DMS53 (cell line): ENCODE measurements around the gene SRRM5.
"Not testable (repeated sequence)": the region's sequence is repeated elsewhere in the genome, so short reads cannot be mapped to it uniquely, and the experiment has no call there.

Experiments
- DNase-seq: peaks from one replicate; lab custom pipeline; 2025; lab: John Stamatoyannopoulos, UW

The SRRM5 gene

GRCh38 chr19:43616306-43616705 is 4.4 kb downstream of the SRRM5 start:
- no peak for DNase-seq

DNA sequence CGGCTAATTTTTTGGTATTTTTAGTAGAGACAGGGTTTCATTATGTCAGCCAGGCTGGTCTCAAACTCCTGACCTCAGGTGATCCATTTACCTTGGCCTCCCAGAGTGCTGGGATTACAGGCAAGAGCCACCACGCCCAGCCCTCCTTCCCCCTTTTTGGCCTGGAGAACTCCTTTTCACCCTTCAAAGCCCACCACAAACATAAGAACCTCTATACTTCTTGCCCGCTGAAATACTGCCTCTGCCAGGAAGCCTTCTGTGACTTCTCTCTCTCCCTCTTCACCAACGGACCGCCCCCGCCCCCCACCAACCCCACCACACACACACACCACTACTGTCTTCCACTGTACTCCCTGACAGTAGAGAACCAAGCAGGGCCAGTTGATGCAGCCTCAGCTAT is 5.1 kb downstream of the SRRM5 start:
- no peak for DNase-seq

DNA sequence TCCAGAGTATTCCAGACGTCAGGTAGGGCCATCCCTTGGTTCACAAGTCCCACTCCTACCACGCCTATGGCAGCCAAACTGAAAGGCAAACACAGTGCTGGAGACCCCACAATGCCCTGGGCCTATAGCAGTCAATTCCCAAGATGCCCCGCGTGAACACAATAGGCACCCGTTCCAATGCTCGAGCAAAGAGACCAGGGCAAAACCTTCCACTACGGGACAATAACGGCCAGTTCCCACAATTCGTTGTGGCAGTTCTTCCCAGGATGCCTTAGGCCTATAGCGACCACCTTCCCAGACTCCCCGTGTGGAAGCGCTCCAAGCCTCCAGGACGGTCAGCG is 7.0 kb downstream of the SRRM5 start:
- no peak for DNase-seq

DNA sequence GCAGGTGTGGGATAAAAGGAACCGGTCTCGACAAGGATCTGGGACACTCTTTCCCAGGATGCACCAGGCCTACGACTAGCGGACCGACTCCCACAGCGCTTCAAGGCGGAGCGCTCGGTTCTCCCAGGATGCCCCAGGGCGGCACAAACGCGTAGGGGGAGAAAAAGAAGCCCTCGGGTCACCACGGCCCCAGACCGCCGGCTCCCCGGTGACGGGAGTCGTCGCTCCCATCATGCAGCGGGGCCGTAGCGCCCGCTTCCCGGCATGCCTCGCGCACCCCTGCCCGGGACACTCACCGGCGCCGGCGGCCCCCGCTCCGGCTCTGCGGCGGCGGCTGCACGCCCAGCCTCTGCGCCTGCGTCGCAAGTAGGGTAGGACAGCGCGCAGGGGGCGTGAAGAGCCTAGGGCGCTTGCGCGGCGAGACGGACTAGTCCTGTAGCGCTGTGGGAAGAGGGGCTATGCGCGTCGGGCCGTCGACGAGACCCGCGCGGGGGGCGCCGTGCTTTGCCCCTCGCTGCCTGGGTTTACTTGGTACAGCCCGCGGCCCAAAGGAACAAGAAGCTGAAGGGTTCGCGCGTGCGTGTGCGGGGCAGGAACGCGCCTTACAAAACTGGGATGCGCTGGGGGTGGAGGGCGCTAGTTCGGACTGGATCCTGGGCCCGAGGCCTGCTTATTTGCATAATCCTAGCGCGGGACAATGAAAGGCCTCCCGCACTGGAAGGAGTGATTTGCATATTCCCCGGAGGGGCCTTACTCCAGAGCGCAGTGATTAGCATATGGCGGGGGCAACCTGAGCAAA is 7.6 kb downstream of the SRRM5 start, which contains the start of gene ZNF428:
TSS of gene ZNF428 (minus strand) at position 368 of the 799 bp plus-strand sequence. CDS start 5,325 bp downstream, outside the sequence.
- peak; percentile 97 for DNase-seq

DNA sequence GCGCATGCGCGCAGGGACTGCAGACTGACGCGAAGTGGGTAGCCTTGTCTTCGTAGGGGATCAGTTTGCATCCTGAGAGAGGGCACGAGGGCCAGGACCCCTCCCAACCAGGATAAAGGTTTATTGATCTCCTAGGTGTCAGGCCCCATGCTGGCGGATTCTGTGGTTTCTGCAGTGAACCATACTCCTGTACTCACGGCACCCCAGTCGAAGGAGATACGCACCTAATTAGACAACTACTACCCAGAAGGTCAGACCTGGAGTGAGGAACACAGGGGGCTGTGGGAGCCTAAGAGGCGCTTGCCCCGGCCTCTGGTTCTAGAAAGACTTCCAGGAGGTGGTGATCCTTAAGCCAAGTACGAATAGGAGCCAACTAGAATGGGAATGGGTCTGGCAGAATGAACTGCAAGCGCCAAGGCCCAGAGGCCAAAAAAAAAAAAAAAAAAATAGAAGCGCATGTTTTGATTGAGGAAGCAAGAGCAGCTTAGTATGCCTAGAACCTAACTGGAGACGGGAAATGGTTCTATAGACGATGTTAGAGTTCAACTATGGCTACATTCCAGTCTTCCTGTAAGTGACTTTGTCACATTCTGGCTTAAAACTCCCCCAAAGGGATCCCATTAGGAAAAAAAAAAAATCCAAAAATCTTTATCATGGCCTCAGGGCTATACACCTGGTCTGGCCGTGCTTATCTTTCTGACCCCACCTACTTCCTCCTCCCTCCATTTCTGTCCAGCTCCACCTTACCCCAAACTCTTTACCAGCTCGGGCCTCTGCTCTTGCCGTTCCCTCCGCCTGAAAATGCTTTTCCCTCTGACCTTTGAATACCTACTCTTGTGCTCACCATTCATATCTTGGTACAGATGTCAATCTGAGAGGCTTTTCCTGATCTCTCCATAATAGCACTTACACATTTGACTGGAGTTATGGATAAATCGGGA is 8.4 kb downstream of the SRRM5 start:
- no peak for DNase-seq

GRCh38 chr19:43622070-43622469 is 10.2 kb downstream of the SRRM5 start:
- no peak for DNase-seq

GRCh38 chr19:43622956-43623355 is 11.1 kb downstream of the SRRM5 start:
- no peak for DNase-seq

DNA sequence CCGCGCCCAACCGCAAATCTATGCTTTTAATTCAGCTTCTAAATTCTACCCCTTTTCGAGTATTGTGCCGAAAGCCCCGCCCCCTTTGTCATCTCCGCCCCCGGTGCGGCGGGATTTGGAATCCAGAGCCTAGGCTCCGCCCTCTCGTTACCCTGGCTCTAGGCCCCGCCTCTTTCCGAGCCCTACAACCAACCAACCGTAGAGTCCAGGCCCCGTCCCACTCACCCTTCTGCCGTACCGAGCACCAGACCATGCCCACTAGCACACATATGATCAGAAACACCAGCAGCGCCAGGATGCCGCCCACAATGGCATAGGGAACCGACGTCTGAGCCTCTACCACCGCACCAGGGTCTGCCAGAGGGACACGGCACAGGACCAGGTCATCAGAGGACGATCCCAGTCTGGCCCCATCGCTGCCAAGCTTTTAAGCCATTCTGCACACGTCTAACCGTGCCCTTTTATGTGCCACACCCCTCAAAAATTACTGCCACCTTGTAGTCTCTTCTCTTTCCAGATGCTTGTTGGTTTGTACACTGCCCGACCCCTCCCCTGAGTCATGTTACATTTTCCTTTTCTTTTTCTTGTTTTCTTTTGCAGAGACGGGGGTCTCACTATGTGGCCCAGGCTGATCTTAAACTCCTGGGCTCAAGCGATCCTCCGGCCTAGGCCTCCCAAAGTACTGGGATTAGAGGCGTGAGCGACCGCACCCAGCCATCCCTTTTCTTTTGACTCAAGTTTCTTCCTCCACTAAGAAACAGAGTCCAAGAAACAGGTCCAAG is 12.2 kb downstream of the SRRM5 start:
- no peak for DNase-seq

- DNase-seq: no peak
These were observed 13.0 kb downstream of the SRRM5 start for GRCh38 chr19:43624933-43625332.

DNA sequence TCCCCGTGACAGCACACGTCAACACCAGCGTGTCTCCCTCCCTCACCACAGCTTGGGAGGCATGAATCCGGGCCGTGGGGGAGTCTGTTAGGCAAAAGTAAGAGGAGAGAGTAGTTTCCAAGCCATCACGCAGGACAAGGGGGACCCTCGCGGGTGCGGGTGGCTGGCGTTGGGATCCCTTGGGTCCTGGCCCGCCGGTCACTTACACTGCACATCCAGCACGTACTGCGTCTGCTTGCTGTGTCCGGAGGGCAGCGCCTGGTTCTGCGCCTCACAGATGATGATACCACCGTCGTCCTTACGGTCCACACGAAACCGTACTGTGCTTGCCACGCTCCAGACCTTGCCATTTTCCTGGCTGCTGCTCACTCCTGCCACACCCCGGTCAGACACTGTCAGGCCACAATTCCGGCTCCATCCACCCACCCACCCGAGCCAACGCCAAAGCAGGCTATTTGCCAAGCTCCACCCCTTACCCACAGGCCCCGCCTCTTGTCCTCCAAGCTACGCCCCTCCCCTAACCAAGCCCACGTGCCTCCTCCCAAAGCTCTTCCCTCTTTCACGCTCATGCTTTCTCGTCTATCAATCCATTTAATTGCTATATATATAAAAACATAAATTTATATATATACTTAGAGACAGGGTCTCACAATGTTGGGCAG is 14.2 kb downstream of the SRRM5 start:
- no peak for DNase-seq

- DNase-seq: no peak
These were observed 14.9 kb downstream of the SRRM5 start for GRCh38 chr19:43626838-43627237.

- no peak for DNase-seq
These were observed 16.9 kb downstream of the SRRM5 start for GRCh38 chr19:43628646-43629326.

GRCh38 chr19:43631491-43631890 is 19.6 kb downstream of the SRRM5 start:
- DNase-seq: no peak

DNA sequence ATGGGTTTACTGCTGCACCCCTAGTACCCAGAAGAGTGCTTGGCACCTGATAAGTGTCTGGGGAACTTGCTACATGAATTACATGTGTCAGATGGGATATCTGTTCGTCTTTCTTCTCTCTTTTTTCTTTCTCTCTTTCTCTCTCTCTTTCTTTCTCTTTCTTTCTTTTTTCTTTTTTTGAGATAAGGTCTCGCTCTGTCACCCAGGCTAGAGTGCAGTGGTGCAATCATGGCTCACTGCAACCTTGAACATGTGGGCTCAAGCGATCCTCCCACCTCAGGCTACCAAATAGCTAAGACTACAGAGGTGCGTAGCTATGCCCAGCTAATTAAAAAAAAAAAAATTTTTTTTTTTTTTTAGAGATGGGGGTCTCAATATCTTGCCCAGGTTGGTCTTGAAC is 21.6 kb downstream of the SRRM5 start:
- no peak for DNase-seq

- no peak for DNase-seq
These were observed 22.2 kb downstream of the SRRM5 start for GRCh38 chr19:43634068-43634467.

- no peak for DNase-seq
These were observed 22.6 kb downstream of the SRRM5 start for GRCh38 chr19:43634506-43634871.

DNA sequence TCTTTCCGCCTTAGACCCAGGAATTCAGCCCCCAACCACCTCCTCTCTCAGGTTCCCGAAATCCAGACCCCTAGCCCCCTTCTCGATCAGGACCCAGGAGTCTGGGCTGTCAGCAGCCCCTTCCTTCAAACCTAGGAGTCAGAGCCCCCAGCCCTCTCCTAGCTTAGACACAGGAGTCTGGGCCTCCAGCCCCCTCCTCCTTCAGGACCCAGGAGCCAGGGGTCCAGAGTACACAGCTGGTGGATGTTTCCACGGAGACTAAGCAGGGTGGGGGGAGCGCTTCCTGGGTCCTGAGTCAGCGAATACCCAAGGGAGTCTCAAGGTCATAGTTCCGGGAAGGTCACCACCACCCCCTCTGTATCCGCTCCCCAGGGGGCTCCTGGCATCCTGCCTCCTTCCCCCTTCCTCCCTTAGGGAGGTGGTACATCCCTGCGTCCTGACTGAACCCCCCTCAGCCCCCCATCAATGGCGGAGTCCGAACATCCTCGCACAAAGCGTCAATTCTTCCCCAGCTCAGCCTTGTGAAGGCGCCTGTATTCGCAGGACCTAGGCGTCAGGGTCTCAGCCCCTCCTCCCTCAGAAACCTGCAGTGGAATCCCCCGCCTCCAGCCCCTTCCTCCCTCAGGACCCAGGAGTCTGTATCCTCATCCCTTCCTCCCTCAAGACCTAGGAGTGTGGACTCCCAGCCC is 23.1 kb downstream of the SRRM5 start:
- no peak for DNase-seq

GRCh38 chr19:43635561-43635940 is 23.7 kb downstream of the SRRM5 start:
- not testable (repeated sequence) for DNase-seq

DNA sequence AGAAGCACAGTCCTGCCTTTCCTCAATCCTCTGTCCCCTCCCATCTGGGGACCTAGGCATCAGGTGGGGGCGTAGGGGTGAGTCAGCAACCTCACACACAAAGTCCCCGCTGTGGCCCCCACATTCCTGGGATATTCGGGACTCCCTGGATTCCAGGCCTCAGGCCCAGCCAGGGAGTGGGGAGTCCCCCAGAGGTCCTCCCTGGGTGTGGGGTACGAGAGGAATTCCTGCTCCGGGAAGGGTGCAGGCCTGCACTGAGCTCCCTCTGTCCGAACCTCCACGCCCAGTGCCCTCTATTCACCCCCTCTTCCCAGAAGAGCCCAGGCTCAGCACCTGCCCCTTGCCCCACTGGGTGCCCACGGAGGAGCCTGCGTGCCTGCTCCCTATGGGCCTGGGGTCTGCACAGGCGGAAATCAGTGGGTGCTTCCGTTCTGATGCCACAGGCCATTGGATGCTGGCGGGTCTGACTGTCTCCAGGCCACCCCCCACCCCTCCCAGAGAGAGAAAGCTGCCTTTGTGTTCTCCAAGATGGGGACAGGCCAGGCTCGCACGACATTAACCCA is 24.3 kb downstream of the SRRM5 start:
- no peak for DNase-seq
